ENCODE measurements around the gene NLGN1. TPM values are rescaled to one million over a fixed set of nuclear protein-coding genes. Genes with fewer than 3 reads are reported as not detected.
A peak's percentile ranks its signal among the peaks of the same experiment; 100 is the strongest.

Gene NLGN1
- total and polyA plus RNA-seq, 9 of the 15 experiments (the other 6 are each of a cell fraction or from before 2014, with no cell fraction given), result under 0.01 to 0.01 TPM; not detected in 7

DNA sequence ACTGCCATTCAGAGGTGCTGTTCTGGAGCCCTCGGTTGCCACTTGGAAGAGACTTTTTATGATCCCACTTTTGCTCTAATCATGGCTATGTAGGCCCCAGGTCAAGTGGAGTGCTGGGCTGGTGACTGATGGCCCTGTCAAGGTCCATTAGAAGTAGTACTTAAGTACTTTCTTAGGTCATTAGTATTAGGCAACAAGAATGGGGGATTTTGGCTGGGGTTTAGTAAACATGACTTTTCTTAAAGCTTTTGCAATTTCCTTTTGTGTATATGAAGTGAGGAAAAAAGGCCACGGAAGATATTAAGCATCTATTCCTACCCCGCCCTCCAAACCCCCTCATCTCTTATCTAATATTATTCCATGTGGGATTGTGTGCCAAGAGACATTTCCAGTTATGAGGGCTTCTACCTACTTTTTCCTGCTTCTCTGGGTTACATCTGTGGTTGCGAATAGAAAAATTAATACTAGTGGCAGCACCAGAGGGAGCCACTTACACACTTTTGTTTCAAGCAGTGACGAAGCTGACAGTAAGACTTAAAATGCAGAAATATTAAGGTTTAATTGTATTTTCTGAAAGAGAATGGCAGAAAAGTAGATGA, 13.9 kb downstream of the NLGN1 start:
- Histone ChIP-seq H3K79me2 (ENCODE audit: control insufficient read depth, insufficient read depth, low read length) (no peaks in the 10 kb centered on the region), H3K9ac (ENCODE audit: insufficient read depth in 1 of 2, low read depth in 2 of 2, low read length in 2 of 2) (no peak overlapping the region), H3K9me1 (ENCODE audit: control insufficient read depth, insufficient read depth, low read length) (no peaks in the 10 kb centered on the region), H3K4me2 (ENCODE audit: insufficient read depth, low read length) (no peak overlapping the region), H2AFZ (ENCODE audit: low read depth, low read length) (no peak overlapping the region), H4K20me1 (replicated peaks; ENCODE audit: control insufficient read depth, insufficient read depth, low read length) (no peaks in the 10 kb centered on the region), H3K36me3 (ENCODE audit: control insufficient read depth, insufficient read depth, low read length) (no peaks in the 10 kb centered on the region), H3K4me3 (no peak overlapping the region), H3K27me3 (ENCODE audit: control insufficient read depth in 2 of 2, insufficient read depth in 2 of 2, low read length in 2 of 2) (no peaks in the 10 kb centered on the region), H3K4me1 (replicated peaks in 1 of 2; ENCODE audit: control insufficient read depth in 2 of 2, insufficient read depth in 2 of 2, low read length in 2 of 2) (no peaks in the 10 kb centered on the region), H3K9me3 (replicated peaks; ENCODE audit: control insufficient read depth, insufficient read depth, low read depth, low read length) (no peaks in the 10 kb centered on the region), H3K27ac (ENCODE audit: extremely low read depth, low read depth, low read length) (no peak overlapping the region)
- FAIRE-seq, result no peak
- TF ChIP-seq RAD21 (CRISPR knock-in tag; conservative IDR thresholded peaks at IDR 0.05 in 1 of 2, IDR thresholded peaks at IDR 0.05 in 1 of 2) (peak in 1 of 2 experiments; percentile 47; a peak in 2 of 4 replicates), CHCHD3 (CRISPR knock-in tag; IDR thresholded peaks at IDR 0.05) (no peak), GATA2 (CRISPR knock-in tag; IDR thresholded peaks at IDR 0.05) (no peak)
- TF ChIP-seq, protein P1, sequence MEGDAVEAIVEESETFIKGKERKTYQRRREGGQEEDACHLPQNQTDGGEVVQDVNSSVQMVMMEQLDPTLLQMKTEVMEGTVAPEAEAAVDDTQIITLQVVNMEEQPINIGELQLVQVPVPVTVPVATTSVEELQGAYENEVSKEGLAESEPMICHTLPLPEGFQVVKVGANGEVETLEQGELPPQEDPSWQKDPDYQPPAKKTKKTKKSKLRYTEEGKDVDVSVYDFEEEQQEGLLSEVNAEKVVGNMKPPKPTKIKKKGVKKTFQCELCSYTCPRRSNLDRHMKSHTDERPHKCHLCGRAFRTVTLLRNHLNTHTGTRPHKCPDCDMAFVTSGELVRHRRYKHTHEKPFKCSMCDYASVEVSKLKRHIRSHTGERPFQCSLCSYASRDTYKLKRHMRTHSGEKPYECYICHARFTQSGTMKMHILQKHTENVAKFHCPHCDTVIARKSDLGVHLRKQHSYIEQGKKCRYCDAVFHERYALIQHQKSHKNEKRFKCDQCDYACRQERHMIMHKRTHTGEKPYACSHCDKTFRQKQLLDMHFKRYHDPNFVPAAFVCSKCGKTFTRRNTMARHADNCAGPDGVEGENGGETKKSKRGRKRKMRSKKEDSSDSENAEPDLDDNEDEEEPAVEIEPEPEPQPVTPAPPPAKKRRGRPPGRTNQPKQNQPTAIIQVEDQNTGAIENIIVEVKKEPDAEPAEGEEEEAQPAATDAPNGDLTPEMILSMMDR (IDR thresholded peaks at IDR 0.05 in 2 of 3, conservative IDR thresholded peaks at IDR 0.05 in 1 of 3; ENCODE audit: insufficient read depth in 2 of 3, low read depth in 1 of 3, low read length in 3 of 3), result 0 out of 6 replicates have a peak, but pooled peaks of 1 of the 3 experiments have one; percentile 7
- TF ChIP-seq, protein P2, sequence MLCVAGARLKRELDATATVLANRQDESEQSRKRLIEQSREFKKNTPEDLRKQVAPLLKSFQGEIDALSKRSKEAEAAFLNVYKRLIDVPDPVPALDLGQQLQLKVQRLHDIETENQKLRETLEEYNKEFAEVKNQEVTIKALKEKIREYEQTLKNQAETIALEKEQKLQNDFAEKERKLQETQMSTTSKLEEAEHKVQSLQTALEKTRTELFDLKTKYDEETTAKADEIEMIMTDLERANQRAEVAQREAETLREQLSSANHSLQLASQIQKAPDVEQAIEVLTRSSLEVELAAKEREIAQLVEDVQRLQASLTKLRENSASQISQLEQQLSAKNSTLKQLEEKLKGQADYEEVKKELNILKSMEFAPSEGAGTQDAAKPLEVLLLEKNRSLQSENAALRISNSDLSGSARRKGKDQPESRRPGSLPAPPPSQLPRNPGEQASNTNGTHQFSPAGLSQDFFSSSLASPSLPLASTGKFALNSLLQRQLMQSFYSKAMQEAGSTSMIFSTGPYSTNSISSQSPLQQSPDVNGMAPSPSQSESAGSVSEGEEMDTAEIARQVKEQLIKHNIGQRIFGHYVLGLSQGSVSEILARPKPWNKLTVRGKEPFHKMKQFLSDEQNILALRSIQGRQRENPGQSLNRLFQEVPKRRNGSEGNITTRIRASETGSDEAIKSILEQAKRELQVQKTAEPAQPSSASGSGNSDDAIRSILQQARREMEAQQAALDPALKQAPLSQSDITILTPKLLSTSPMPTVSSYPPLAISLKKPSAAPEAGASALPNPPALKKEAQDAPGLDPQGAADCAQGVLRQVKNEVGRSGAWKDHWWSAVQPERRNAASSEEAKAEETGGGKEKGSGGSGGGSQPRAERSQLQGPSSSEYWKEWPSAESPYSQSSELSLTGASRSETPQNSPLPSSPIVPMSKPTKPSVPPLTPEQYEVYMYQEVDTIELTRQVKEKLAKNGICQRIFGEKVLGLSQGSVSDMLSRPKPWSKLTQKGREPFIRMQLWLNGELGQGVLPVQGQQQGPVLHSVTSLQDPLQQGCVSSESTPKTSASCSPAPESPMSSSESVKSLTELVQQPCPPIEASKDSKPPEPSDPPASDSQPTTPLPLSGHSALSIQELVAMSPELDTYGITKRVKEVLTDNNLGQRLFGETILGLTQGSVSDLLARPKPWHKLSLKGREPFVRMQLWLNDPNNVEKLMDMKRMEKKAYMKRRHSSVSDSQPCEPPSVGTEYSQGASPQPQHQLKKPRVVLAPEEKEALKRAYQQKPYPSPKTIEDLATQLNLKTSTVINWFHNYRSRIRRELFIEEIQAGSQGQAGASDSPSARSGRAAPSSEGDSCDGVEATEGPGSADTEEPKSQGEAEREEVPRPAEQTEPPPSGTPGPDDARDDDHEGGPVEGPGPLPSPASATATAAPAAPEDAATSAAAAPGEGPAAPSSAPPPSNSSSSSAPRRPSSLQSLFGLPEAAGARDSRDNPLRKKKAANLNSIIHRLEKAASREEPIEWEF (CRISPR knock-in tag; IDR thresholded peaks at IDR 0.05), result no peak
- DNase-seq (ENCODE audit: extremely low read depth in 1 of 4, low spot score in 3 of 4), result peak in 1 of 4 experiments; percentile 4
- no TSS peak for BruUV-seq (replicated peaks)
- intact Hi-C loops (cut with micrococcal nuclease), result no loop called here
- in situ Hi-C loops (cut with MboI), result no loop called here
- no peak for ATAC-seq
- 0% methylated on average over 5 of the region's 5 CpGs for WGBS (ENCODE audit: insufficient coverage, low coverage, missing lambda C conversion rate)
- POLR2A ChIA-PET, result no interaction called here
- CTCF ChIA-PET (ENCODE audit: low intra/inter-chr PET ratio), result no interaction called here
